Measurements from ENCODE around the gene RET.

- TF ChIP-seq CTCF (IDR thresholded peaks at IDR 0.05) = no peak
- no peak for TF ChIP-seq EP300 (IDR thresholded peaks at IDR 0.05)
These were observed 22.3 kb upstream of the RET start for GRCh38 chr10:43054593-43054992.

Measured in tibial nerve (tissue), 4 donors.